Bone marrow (tissue), 2 donors: ENCODE results near the gene VPS13C.

Experiments
- DNase-seq, 2 donors: peaks; one replicate each; lab custom pipeline; 2025; lab: John Stamatoyannopoulos, UW

Gene VPS13C, protein sequence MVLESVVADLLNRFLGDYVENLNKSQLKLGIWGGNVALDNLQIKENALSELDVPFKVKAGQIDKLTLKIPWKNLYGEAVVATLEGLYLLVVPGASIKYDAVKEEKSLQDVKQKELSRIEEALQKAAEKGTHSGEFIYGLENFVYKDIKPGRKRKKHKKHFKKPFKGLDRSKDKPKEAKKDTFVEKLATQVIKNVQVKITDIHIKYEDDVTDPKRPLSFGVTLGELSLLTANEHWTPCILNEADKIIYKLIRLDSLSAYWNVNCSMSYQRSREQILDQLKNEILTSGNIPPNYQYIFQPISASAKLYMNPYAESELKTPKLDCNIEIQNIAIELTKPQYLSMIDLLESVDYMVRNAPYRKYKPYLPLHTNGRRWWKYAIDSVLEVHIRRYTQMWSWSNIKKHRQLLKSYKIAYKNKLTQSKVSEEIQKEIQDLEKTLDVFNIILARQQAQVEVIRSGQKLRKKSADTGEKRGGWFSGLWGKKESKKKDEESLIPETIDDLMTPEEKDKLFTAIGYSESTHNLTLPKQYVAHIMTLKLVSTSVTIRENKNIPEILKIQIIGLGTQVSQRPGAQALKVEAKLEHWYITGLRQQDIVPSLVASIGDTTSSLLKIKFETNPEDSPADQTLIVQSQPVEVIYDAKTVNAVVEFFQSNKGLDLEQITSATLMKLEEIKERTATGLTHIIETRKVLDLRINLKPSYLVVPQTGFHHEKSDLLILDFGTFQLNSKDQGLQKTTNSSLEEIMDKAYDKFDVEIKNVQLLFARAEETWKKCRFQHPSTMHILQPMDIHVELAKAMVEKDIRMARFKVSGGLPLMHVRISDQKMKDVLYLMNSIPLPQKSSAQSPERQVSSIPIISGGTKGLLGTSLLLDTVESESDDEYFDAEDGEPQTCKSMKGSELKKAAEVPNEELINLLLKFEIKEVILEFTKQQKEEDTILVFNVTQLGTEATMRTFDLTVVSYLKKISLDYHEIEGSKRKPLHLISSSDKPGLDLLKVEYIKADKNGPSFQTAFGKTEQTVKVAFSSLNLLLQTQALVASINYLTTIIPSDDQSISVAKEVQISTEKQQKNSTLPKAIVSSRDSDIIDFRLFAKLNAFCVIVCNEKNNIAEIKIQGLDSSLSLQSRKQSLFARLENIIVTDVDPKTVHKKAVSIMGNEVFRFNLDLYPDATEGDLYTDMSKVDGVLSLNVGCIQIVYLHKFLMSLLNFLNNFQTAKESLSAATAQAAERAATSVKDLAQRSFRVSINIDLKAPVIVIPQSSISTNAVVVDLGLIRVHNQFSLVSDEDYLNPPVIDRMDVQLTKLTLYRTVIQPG (N-terminal part only)

GRCh38 chr15:62060113-62060895, at the start of gene VPS13C:
TSS of gene VPS13C (minus strand) at chr15:62060447. CDS start at chr15:62060374, 73 bp downstream.
- peak; percentile 73 to 91 for DNase-seq

- no peak for DNase-seq
Measured at GRCh38 chr15:62109437-62109836, 49.2 kb upstream of the VPS13C start.

DNA sequence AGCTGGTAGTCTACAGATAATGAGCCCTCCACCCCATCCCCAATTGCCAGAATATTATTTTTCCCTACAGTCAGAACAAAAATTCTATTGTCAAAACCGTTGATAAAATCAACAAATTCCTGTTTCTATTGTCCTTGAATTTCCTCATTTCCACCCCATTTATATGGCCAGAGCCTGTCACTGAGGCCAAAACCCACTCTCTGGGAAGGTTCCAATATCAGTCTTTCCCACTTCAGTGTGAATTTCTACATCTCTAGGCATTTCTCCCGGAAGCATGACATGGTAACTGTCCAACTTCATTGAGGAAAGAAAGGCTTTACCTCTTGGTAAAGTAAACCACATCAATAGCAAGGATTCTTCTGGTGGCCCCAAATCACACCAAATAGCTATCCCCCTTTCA, 48.2 kb upstream of the VPS13C start:
- no peak for DNase-seq

GRCh38 chr15:62107571-62108121, 47.4 kb upstream of the VPS13C start:
- DNase-seq, result no peak

DNA sequence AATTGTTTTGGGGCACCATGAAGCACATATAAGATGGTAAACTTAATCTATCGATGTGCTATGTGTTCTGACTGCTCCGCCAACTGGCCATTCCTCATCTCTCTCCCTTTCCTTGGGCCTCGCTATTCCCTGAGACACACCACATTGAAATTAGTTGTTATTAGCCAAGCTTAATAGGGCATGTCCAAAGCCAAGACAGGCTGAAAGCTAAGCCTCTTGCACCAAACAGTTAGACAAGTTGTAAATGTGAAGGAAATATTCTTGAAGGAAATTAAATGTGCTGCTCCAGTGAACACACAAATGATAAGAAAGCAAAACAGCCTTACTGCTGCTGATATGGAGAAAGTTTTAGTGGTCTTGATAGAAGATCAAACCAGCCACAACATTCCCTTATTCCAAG, 45.8 kb upstream of the VPS13C start:
- DNase-seq, result no peak

DNA sequence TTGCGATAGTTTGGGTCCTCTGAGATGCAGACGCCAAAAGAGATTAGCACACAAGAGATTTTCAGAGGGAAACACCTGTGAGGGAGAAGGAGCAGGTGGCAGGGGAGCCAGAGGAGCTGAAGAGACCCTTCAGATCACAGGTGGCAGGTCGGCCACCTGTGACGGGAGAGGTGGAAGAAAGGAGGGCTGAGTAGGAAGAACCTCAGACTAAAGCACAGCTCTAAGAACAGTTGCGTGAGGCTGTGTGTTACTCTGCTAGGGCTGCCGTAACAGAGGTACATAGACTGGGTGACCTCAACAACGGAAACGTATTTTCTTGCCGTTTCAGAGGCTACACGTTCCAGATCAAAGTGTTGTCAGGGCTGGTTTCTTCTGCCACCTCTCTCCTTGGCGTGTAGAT, 45.0 kb upstream of the VPS13C start:
- no peak for DNase-seq

DNA sequence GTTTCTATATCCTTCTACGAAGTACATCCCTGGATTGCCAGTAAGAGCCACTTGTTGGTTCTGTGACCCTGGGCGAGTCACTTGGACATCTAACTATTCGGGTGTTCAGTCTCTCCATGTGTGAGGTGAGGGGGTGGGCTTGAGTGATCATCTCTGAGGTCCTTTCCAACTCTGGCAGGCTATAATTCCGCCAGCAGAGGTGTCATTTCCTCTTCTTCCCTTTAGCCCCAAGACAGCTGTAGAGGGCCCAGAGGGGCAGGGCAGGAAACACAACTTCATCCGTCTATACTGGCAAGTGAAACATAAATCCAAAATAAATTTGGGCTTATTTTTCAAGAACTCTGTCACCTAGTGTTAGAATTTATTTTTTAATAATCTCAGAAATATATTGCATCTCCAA, 44.6 kb upstream of the VPS13C start:
- no peak for DNase-seq

DNA sequence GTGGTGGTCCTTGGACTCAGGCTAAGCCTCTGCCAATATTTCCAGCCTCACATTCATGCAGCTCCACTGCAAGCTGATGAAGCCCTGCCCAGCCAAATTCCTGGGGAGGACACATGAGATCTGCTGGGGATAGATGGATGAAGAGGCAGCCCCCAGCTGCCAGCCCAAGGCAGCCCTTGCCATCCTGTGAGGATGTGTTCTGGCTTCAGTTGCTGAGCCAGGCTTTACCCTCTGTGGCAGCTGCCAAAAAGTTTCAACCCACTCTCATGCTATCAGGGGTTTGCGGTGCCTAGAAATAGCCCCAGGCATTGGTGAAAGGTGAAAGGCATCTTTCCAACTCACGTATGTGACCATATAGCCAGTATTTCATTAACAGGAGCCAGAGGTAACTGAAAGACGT, 44.2 kb upstream of the VPS13C start:
- no peak for DNase-seq

DNA sequence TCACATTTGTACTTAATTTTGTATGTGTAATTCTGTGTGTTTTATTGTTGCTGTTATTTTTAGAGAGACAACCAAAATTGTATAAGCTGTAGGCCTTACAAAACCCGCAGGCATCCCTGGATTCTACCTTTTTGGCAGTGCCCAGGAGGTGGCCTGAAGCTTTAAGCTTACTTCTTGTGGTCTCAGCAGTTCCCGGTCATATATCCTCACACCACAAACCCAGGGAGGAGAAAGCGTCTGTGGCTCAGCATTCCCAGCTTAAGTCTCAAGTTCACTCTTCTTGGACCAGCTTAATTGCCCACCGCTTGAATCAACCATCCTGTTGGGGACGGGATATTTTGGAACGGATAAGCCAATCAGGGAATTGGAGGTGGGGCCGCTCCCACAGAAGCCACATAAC, 43.2 kb upstream of the VPS13C start:
- no peak for DNase-seq

DNA sequence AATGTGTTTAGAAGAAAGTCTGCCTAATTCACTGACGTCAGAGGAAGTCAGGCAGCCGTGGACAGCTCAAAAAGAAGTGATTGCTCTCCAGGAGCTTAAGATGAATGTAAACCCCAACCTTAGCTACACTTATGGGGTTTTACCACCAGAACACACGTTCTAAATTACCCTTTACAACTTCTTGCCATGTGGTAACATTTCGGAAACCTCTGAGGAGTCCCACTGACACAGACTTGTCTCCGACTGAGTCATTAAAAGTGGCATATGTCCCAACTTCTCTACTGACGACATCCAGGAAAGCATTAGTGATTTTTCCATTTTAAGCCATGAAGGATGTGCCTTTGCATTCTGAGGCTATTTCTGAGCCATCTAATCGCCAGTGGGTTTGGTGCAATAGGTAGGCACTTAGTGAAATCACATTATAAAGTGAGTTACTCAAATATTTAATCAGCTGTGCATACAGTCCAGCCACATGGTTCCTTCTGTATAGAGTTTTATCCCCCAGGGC, 38.9 kb upstream of the VPS13C start:
- no peak for DNase-seq

- DNase-seq, result no peak
Measured at GRCh38 chr15:62094388-62094787, 34.1 kb upstream of the VPS13C start.

DNA sequence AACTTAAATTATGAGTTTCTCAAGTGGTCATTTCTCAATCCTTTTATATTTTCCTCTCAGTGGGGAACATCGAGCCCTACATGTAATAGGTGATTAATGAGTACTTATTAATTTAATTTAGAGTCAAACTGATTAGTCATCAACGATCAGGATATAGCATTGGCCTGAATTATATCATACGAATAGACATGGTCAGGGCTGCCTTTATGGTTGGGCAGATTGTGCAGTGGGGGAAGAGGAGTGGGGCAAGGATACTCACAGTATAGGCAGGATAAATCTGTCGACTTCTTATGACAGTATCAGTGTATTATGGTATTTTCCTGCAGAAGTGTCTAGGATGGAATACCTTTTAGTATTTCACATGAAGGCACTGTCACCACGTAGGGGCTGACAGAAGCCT, 33.6 kb upstream of the VPS13C start:
- DNase-seq, result no peak

DNA sequence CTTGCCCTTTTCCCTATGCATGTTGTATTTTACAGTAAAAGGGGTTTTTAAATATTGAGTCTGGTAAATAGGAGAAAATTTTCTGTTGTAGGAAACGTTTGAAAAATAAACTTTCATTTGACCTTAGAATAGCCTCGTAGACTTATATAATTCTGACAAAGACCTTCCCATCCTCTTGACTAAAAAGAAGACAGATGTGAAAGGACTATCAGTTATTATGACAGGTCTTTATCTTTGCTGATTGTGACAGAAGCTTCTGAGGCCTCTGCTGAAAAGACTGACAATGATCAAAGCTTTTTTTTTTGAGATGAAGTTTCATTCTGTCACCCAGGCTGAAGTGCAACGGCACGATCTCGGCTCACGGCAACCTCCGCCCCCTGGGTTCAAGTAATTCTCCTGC, 30.7 kb upstream of the VPS13C start:
- DNase-seq, result no peak

DNA sequence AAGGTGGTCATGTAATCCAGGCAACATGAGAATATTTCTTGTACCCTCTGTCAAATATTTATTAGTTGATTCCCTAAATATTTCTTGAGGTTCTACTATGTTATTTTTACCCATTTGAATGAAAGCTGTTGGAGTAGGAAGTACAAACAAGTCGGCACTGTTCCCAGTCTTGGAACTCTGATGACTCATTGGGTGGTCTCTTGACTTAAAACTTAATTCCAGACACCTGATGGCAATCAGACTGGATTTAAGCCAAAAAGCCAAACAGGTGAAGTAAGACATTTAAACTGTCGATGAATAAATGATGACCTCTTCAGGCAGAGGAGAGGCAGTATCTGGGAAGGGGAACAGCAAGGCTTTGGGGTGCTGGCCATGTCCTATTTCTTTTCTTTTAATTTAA, 29.4 kb upstream of the VPS13C start:
- no peak for DNase-seq

- DNase-seq, result no peak
Measured at GRCh38 chr15:62088353-62088693, 28.1 kb upstream of the VPS13C start.

DNA sequence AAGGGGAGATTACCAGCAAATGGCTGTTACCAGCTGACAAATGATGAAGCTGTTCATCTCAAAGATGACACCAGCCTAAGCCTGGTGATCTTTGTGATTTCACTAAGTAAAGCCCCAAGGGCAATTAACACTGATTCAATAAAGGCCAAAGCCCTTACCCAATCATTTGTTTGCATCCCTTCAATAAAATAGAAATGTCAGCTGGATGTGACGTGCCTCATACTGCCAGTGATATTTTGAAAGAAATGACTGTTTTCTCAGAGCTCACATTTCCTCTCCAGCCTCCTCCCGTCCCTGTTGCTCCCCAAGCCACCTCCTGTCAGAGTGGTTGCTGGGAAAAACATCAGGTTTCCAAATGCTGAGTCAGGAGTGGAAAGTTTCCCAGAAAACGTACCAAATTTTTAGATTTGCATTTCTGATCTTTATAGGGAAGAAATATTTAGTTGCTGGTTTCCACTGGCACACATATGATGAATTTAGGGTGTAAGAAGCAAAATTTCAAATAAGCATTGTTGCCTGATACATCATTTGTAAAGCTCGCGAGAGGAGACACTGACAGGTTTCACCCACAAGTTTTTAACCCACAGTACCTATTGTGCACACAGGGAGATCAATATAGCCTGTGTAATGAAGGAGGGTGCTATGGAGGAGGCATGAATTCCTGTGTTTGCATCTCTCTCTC, 27.6 kb upstream of the VPS13C start:
- no peak for DNase-seq

DNA sequence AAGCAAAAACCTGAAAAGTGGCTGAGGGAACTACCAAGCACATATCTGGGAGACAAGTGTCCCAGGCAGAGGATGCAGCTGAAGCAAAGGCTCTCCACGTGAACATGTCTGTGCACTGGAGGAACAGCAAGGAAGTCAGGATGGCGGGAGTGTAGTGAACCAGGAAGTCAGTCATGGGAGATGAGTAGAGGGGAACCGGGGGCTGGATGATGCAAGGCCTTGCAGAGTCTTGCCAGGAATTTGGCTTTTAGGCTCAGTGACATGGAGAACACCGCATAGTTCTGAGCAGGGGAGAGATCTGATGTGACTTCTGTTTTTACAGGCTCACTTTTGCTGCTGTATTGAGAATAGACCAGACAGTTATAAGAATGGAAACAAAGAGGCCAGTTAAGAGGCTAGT, 25.5 kb upstream of the VPS13C start:
- no peak for DNase-seq

GRCh38 chr15:62083194-62084154, 23.2 kb upstream of the VPS13C start:
- DNase-seq, result no peak

GRCh38 chr15:62079594-62079993, 19.3 kb upstream of the VPS13C start:
- no peak for DNase-seq
